ENCODE data around the gene OPN3. TPM values are rescaled to one million over a fixed set of nuclear protein-coding genes. Genes with fewer than 3 reads are reported as not detected.
A peak's percentile ranks its signal among the peaks of the same experiment; 100 is the strongest.

The OPN3 gene
- total and polyA plus RNA-seq, 9 of the 15 experiments (the other 6 are each of a cell fraction or from before 2014, with no cell fraction given) = 4.2 to 34.6 (median 17.0) TPM

DNA sequence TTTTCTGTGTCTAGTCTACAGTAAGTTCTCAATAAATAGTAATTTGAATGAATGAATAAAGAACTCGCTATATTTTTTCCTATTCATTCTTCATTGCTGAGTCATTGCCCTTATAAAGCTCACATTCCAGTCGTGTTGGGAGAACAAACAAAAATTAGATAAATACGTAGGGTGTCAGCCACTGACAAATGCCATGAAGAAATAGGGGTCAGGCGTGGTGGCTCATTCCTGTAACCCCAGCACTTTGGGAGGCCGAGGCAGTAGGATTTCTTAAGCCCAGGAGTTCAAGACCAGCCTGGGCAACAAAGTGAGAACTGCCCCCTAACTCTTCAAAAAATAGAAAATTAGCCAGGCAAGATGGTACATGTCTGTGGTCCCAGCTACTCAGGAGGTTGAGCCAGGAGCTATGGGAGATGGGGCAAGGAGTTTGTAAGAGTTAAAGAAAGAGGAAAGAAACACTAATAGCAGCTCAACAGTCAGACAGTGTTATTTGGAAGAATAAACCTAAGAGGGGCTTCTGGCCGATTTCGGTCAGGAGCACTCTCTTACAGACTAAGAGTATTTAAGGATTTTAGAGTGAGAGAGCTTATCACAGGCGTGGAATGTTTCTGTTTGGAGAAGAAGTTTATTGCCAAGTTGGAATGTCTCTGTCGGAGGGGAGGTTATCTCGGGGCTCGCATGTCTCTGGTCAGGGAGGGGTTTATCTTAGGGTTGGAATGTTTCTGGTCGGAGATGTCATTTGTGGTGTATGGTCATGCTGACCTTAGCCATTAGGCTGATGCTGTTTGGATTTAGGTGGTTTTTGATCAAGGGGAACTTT, 1.8 kb upstream of the OPN3 start (continued):
- TF ChIP-seq, protein P1, sequence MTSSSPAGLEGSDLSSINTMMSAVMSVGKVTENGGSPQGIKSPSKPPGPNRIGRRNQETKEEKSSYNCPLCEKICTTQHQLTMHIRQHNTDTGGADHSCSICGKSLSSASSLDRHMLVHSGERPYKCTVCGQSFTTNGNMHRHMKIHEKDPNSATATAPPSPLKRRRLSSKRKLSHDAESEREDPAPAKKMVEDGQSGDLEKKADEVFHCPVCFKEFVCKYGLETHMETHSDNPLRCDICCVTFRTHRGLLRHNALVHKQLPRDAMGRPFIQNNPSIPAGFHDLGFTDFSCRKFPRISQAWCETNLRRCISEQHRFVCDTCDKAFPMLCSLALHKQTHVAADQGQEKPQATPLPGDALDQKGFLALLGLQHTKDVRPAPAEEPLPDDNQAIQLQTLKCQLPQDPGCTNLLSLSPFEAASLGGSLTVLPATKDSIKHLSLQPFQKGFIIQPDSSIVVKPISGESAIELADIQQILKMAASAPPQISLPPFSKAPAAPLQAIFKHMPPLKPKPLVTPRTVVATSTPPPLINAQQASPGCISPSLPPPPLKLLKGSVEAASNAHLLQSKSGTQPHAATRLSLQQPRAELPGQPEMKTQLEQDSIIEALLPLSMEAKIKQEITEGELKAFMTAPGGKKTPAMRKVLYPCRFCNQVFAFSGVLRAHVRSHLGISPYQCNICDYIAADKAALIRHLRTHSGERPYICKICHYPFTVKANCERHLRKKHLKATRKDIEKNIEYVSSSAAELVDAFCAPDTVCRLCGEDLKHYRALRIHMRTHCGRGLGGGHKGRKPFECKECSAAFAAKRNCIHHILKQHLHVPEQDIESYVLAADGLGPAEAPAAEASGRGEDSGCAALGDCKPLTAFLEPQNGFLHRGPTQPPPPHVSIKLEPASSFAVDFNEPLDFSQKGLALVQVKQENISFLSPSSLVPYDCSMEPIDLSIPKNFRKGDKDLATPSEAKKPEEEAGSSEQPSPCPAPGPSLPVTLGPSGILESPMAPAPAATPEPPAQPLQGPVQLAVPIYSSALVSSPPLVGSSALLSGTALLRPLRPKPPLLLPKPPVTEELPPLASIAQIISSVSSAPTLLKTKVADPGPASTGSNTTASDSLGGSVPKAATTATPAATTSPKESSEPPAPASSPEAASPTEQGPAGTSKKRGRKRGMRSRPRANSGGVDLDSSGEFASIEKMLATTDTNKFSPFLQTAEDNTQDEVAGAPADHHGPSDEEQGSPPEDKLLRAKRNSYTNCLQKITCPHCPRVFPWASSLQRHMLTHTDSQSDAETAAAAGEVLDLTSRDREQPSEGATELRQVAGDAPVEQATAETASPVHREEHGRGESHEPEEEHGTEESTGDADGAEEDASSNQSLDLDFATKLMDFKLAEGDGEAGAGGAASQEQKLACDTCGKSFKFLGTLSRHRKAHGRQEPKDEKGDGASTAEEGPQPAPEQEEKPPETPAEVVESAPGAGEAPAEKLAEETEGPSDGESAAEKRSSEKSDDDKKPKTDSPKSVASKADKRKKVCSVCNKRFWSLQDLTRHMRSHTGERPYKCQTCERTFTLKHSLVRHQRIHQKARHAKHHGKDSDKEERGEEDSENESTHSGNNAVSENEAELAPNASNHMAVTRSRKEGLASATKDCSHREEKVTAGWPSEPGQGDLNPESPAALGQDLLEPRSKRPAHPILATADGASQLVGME (CRISPR knock-in tag; IDR thresholded peaks at IDR 0.05) = no peak
- TF ChIP-seq SAFB2 (IDR thresholded peaks at IDR 0.05; ENCODE audit: borderline replicate concordance, low read depth, low read length, severe bottlenecking) = no peak
- TF ChIP-seq ZNF134 (CRISPR knock-in tag; conservative IDR thresholded peaks at IDR 0.05) = no peak
- no peak for TF ChIP-seq ETV5 (CRISPR knock-in tag; IDR thresholded peaks at IDR 0.05; ENCODE audit: low read depth)
- no peak for TF ChIP-seq SRSF9 (IDR thresholded peaks at IDR 0.05; ENCODE audit: borderline replicate concordance, low read depth, low read length)
- TF ChIP-seq ZNF551 (CRISPR knock-in tag; IDR thresholded peaks at IDR 0.05) = no peak
- TF ChIP-seq RBM25 (IDR thresholded peaks at IDR 0.05; ENCODE audit: low read depth, low read length, severe bottlenecking) = peak; percentile 51
- TF ChIP-seq PCBP2 (IDR thresholded peaks at IDR 0.05; ENCODE audit: low read depth, low read length, poor library complexity, severe bottlenecking) = no peak
- TF ChIP-seq TFAM (CRISPR knock-in tag; conservative IDR thresholded peaks at IDR 0.05) = no peak
- TF ChIP-seq, protein P2, sequence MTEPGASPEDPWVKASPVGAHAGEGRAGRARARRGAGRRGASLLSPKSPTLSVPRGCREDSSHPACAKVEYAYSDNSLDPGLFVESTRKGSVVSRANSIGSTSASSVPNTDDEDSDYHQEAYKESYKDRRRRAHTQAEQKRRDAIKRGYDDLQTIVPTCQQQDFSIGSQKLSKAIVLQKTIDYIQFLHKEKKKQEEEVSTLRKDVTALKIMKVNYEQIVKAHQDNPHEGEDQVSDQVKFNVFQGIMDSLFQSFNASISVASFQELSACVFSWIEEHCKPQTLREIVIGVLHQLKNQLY (CRISPR knock-in tag; conservative IDR thresholded peaks at IDR 0.05) = no peak
- no peak for TF ChIP-seq FOSL1 (tag; conservative IDR thresholded peaks at IDR 0.05)
- TF ChIP-seq, protein P3, sequence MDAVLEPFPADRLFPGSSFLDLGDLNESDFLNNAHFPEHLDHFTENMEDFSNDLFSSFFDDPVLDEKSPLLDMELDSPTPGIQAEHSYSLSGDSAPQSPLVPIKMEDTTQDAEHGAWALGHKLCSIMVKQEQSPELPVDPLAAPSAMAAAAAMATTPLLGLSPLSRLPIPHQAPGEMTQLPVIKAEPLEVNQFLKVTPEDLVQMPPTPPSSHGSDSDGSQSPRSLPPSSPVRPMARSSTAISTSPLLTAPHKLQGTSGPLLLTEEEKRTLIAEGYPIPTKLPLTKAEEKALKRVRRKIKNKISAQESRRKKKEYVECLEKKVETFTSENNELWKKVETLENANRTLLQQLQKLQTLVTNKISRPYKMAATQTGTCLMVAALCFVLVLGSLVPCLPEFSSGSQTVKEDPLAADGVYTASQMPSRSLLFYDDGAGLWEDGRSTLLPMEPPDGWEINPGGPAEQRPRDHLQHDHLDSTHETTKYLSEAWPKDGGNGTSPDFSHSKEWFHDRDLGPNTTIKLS (IDR thresholded peaks at IDR 0.05; ENCODE audit: borderline replicate concordance, low read depth) = no peak
- TF ChIP-seq NFIX (CRISPR knock-in tag; IDR thresholded peaks at IDR 0.05; ENCODE audit: low read depth) = no peak
- TF ChIP-seq NFE2L1 (tag; IDR thresholded peaks at IDR 0.05; ENCODE audit: borderline replicate concordance, low read depth) = peak; percentile 49; the same call in 1 of the 2 replicates
- no peak for TF ChIP-seq POLR2B (IDR thresholded peaks at IDR 0.05; ENCODE audit: low read depth, partially characterized antibody)
- peak; percentile 49 for TF ChIP-seq C11orf30 (IDR thresholded peaks at IDR 0.05; ENCODE audit: low read depth)
- TF ChIP-seq, protein P4, sequence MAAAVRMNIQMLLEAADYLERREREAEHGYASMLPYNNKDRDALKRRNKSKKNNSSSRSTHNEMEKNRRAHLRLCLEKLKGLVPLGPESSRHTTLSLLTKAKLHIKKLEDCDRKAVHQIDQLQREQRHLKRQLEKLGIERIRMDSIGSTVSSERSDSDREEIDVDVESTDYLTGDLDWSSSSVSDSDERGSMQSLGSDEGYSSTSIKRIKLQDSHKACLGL (CRISPR knock-in tag; IDR thresholded peaks at IDR 0.05; ENCODE audit: borderline replicate concordance, poor library complexity, severe bottlenecking) = no peak
